ENCODE data around the gene COL9A2.

DNA sequence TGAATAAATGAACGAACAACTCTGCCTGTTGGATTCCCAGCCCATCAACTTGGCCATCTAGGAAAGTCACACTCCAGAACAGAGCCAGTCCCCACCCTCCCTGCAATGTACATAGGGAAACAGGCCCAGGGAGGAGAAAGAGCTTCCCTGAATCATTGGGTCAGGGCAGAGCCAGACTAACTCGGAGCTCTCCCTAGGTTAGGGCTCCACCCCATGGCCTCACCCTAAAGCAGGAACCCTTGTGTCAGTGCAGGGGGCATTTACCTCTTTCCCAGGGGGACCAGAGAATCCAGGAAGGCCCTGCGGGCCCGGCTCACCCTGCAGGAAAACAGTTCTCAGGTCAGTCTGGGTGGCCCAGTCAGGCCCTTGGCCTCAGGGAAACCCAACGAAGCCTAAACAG lies 11.6 kb downstream of the COL9A2 start:
- TF ChIP-seq POLR2A (IDR thresholded peaks at IDR 0.05): no peak
- TF ChIP-seq, protein P1, sequence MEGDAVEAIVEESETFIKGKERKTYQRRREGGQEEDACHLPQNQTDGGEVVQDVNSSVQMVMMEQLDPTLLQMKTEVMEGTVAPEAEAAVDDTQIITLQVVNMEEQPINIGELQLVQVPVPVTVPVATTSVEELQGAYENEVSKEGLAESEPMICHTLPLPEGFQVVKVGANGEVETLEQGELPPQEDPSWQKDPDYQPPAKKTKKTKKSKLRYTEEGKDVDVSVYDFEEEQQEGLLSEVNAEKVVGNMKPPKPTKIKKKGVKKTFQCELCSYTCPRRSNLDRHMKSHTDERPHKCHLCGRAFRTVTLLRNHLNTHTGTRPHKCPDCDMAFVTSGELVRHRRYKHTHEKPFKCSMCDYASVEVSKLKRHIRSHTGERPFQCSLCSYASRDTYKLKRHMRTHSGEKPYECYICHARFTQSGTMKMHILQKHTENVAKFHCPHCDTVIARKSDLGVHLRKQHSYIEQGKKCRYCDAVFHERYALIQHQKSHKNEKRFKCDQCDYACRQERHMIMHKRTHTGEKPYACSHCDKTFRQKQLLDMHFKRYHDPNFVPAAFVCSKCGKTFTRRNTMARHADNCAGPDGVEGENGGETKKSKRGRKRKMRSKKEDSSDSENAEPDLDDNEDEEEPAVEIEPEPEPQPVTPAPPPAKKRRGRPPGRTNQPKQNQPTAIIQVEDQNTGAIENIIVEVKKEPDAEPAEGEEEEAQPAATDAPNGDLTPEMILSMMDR (IDR thresholded peaks at IDR 0.05 in 4 of 5, conservative IDR thresholded peaks at IDR 0.05 in 1 of 5): peak in 4 of 5 experiments; percentile 10 to 40 (median 16)
